Vagina (tissue), 2 donors: ENCODE results near the gene LARP1.
"Not testable (repeated sequence)": the region's sequence is repeated elsewhere in the genome, so short reads cannot be mapped to it uniquely, and the experiment has no call there.

Experiments
- POLR2A ChIP-seq, 2 donors: fragments of 450-650 bp; IDR thresholded peaks; one replicate each; pipeline ENCODE4 v1.6.1; 2017; ENCODE audit warnings: antibody characterized with exemption in 2 of 2, mild to moderate bottlenecking in 2 of 2, moderate library complexity in 2 of 2
- TF ChIP-seq, protein P1 (sequence below), 3 experiments: fragments of 450-650 bp in 2 of 3; fragments of 200-600 bp in 1 of 3; sonication (generic) in 1 of 3; IDR thresholded peaks; one replicate each; pipeline ENCODE4 v1.5.1; 2017 to 2019; ENCODE audit warnings: antibody characterized with exemption in 3 of 3, mild to moderate bottlenecking in 2 of 3, moderate library complexity in 2 of 3

DNA sequence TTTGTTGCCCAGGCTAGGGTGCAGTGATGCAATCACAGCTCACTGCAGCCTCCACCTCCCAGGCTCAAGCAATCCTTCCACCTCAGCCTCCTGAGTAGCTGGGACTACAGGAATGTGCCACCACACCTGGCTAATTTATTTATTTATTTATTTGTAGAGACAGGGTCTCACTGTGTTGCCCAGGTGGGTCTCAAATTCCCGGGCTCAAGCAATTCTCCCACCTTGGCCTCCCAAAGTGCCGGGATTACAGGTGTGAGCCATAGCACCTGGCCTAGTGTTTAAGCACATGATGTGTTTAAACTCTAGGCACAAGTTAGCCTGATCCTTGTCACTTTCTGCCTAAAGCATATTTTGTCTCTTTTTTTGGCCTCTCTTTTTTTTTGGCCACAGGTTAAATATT lies 4.5 kb upstream of the LARP1 start:
- TF ChIP-seq, protein P1, sequence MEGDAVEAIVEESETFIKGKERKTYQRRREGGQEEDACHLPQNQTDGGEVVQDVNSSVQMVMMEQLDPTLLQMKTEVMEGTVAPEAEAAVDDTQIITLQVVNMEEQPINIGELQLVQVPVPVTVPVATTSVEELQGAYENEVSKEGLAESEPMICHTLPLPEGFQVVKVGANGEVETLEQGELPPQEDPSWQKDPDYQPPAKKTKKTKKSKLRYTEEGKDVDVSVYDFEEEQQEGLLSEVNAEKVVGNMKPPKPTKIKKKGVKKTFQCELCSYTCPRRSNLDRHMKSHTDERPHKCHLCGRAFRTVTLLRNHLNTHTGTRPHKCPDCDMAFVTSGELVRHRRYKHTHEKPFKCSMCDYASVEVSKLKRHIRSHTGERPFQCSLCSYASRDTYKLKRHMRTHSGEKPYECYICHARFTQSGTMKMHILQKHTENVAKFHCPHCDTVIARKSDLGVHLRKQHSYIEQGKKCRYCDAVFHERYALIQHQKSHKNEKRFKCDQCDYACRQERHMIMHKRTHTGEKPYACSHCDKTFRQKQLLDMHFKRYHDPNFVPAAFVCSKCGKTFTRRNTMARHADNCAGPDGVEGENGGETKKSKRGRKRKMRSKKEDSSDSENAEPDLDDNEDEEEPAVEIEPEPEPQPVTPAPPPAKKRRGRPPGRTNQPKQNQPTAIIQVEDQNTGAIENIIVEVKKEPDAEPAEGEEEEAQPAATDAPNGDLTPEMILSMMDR (IDR thresholded peaks at IDR 0.05): not testable (repeated sequence)
- not testable (repeated sequence) for TF ChIP-seq POLR2A (IDR thresholded peaks at IDR 0.05)
